Measurements from ENCODE around the gene SMIM27.

DNA sequence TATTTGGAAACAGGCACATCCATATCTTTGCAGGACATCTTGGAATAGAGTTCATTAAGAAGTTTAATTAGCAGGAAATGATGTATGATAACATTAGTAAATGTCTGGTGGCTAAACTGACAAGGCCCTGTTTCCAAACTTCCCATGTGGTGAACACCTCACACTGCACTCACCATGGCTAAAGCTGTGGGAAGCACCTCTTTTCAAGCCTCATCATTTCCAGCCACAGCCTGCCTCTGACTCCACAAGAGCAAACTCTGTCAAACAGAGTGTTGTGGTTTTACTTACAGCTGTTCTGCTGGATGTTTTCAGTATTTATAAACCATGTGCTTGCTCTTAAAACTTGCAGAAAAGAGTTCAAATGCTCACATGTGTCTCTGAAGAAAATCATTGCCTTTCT is 35.8 kb downstream of the SMIM27 start:
- TF ChIP-seq POLR2AphosphoS5 (IDR thresholded peaks at IDR 0.05; ENCODE audit: borderline replicate concordance, low read depth, low read length) (no peak), EZH2 (IDR thresholded peaks at IDR 0.05) (no peak), FOXP2 (optimal IDR thresholded peaks at IDR 0.05; ENCODE audit: control extremely low read depth, extremely low read length, insufficient read depth) (no peak)

All from SK-N-MC (cell line).